Spleen (tissue), 11 donors: ENCODE data around the gene CIDEA. TPM values are rescaled to one million over a fixed set of nuclear protein-coding genes. Genes with fewer than 3 reads are reported as not detected.

ENCODE experiments used
- DNase-seq: peaks from one replicate; pipeline ENCODE4 v3.0.0-alpha.2; 2020
- H3K27ac ChIP-seq, 8 donors: fragments of 200-600 bp; sonication (generic) in 7 of 8; 1 replicate in 4 of 8; 2 replicates in 4 of 8; pipeline versions ENCODE4 v1.5.0 to v1.8.0; 2016 to 2021; ENCODE audit warnings: inconsistent platforms in 4 of 8, mild to moderate bottlenecking in 4 of 8, moderate library complexity in 1 of 8
- H3K27me3 ChIP-seq, 7 donors: fragments of 200-600 bp; sonication (generic) in 6 of 7; replicated peaks in 1 of 7; 1 replicate in 4 of 7; 2 replicates in 3 of 7; pipeline versions ENCODE4 v1.5.0 to v1.8.0; 2016 to 2021; ENCODE audit warnings: inconsistent platforms in 3 of 7, mild to moderate bottlenecking in 1 of 7
- H3K36me3 ChIP-seq, 6 donors: fragments of 200-600 bp; sonication (generic) in 5 of 6; 1 replicate in 4 of 6; 2 replicates in 2 of 6; pipeline versions ENCODE4 v1.5.0 to v1.8.0; 2016 to 2021; ENCODE audit warnings: inconsistent platforms in 2 of 6
- H3K4me1 ChIP-seq, 6 donors: fragments of 200-600 bp; sonication (generic) in 5 of 6; 1 replicate in 3 of 6; 2 replicates in 3 of 6; pipeline versions ENCODE4 v1.5.0 to v1.8.0; 2016 to 2021; ENCODE audit warnings: inconsistent platforms in 3 of 6
- H3K4me3 ChIP-seq, 8 donors: fragments of 200-600 bp; sonication (generic) in 7 of 8; 1 replicate in 4 of 8; 2 replicates in 4 of 8; pipeline versions ENCODE4 v1.5.0 to v1.8.0; 2016 to 2021; ENCODE audit warnings: inconsistent platforms in 4 of 8, mild to moderate bottlenecking in 4 of 8, moderate library complexity in 2 of 8
- H3K9me3 ChIP-seq, 8 donors: fragments of 200-600 bp; sonication (generic) in 7 of 8; 1 replicate in 4 of 8; 2 replicates in 4 of 8; pipeline versions ENCODE4 v1.5.0 to v1.8.0; 2016 to 2021; ENCODE audit warnings: inconsistent platforms in 4 of 8
- CTCF ChIP-seq, 11 experiments: fragments of 200-600 bp in 7 of 11; fragments of 450-650 bp in 4 of 11; sonication (generic) in 4 of 11; IDR thresholded peaks in 8 of 11; conservative IDR thresholded peaks in 3 of 11; 1 replicate in 7 of 11; 2 replicates in 4 of 11; pipeline versions ENCODE4 v1.4.0 to v1.8.0; 2016 to 2021; ENCODE audit warnings: antibody characterized with exemption in 11 of 11, inconsistent platforms in 4 of 11, mild to moderate bottlenecking in 1 of 11
- POLR2A ChIP-seq, 3 donors: fragments of 450-650 bp; IDR thresholded peaks; one replicate each; pipeline ENCODE4 v1.5.1; 2017; ENCODE audit warnings: antibody characterized with exemption in 3 of 3, mild to moderate bottlenecking in 1 of 3
- POLR2AphosphoS5 ChIP-seq, 3 donors: sonication (generic); formaldehyde crosslinking; IDR thresholded peaks; one replicate each; pipeline ENCODE4 v1.5.1; 2017; ENCODE audit warnings: antibody characterized with exemption in 3 of 3
- WGBS, 5 donors: extraction: QIAGEN DNeasy Blood & Tissue Kit in 3 of 5; methylation state at CpG; one replicate each; pipeline versions ENCODE4 v1.1.5 to v1.1.7; 2013 to 2018; 5-methylcytosine and 5-hydroxymethylcytosine counted together
- intact Hi-C: fragments of 100-400 bp; cut with DNase I; formaldehyde crosslinking; loops from one replicate; pipeline ENCODE4 v1.15.0; 2023; ENCODE audit warnings: low total_unique reads
- polyA plus RNA-seq, 3 donors: library from polyadenylated mRNA; stranded (reverse); fragments of 200-250 nt; gene quantifications; one replicate each; pipeline ENCODE4 v1.2.1, GENCODE V29; 2013
- total RNA-seq, 7 donors: library from RNA; depleted of rRNA in 3 of 7; stranded (reverse); fragments of >200 nt in 3 of 7; fragmentation: NEBNext Ultra II Directional in 4 of 7; extraction: Animal tissue kit (Norgen Biotek cat#: 25700) in 4 of 7; gene quantifications; one replicate each; pipeline versions ENCODE4 v1.1.0 to v1.2.1, GENCODE V29; 2016 to 2021
- donor health status: healthy with polysubstance abuse.
- donor health status: DM: no; HTN: no; CAD: no; lungs with moderate emphysema.
- donor health status: DM: no; HTN: no; CAD: no.
- donor health status: Bipolar disorder and iron deficiency.
- donor health status: healthy.
- donor health status: DM: no; HTN: no; CAD: no.
- donor health status: DM: yes; HTN: yes; CAD: no.

Gene CIDEA
- total and polyA plus RNA-seq, 10 donors = not detected

- Histone ChIP-seq H3K27ac (peak overlapping the region in 2 of 8 donors; percentile 3 to 40), H3K27me3 (peaks cover 0 to 42% (median 0%) of the 10 kb centered on the region in 7 donors), H3K9me3 (no peaks in the 10 kb centered on the region), H3K36me3 (no peaks in the 10 kb centered on the region), H3K4me3 (peak overlapping the region in 7 of 8 donors; percentile 15 to 67 (median 36)), H3K4me1 (peaks cover 0 to 16% (median 9%) of the 10 kb centered on the region in 6 donors)
- intact Hi-C loops = no loop called here
- 20 to 27% (median 22%) methylated on average over 38 to 51 of the region's 51 CpGs for WGBS, 5 donors
- no peak for DNase-seq
- no peak for TF ChIP-seq POLR2A (IDR thresholded peaks at IDR 0.05)
- TF ChIP-seq POLR2AphosphoS5 (IDR thresholded peaks at IDR 0.05) = peak in 2 of 3 donors; percentile 30 to 44
- peak in 10 of 11 experiments; percentile 13 to 69 (median 53) for TF ChIP-seq CTCF (IDR thresholded peaks at IDR 0.05 in 8 of 11, conservative IDR thresholded peaks at IDR 0.05 in 3 of 11)
Observed at GRCh38 chr18:12271376-12272235, 17.4 kb downstream of the CIDEA start.

- 88 to 98% (median 96%) methylated on average over 4 of the region's 4 CpGs for WGBS, 5 donors
Observed at GRCh38 chr18:12274793-12275192, 20.6 kb downstream of the CIDEA start.

DNA sequence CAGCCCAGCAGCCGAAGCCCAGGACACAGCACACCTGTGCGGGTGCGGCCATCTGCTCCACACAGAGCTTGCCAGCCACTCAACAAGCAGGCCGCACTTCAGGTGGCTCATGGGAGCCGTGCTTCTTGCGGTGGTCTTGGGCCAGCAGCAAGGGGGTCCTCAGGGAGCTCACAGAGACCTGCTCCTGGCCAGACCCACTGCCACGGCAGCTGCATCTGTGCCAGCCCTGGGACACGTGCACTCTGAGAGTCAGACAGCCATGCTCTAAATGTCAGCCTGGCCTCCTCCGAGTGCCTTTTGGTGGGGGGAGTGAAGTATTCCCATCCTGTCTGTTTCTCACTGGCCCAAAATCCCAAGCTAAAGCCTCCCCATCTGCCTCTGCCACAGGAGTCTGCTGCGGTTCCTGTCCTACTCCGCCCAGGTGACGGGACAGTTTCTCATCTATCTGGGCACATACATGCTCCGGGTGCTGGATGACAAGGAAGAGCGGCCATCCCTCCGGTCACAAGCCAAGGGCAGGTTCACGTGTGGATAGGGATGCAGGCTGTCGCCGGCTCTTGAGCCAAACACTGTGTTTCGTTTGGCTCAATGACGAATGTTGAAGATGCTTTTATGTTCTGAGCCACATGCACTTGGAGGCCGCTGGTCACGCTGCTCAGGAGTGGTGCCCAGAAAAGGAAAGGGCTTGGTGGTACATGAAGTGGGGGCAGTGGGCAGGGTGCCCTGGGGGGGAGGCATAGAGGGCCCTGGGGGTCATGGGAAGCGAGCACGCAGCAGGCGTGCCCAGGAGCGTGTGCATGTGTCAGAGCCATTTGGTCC lies 22.8 kb downstream of the CIDEA start:
- H3K9me3 ChIP-seq = no peaks in the 10 kb centered on the region
- H3K4me3 ChIP-seq = no peak overlapping the region
- peaks cover 0 to 19% (median 11%) of the 10 kb centered on the region in 6 donors for H3K4me1 ChIP-seq
- intact Hi-C loops = no loop called here
- no peak overlapping the region for H3K27ac ChIP-seq
- H3K36me3 ChIP-seq = no peaks in the 10 kb centered on the region
- DNase-seq = no peak
- WGBS, 5 donors = 90 to 92% (median 90%) methylated on average over 20 to 26 of the region's 26 CpGs
- TF ChIP-seq POLR2AphosphoS5 (IDR thresholded peaks at IDR 0.05) (no peak), CTCF (IDR thresholded peaks at IDR 0.05 in 8 of 11, conservative IDR thresholded peaks at IDR 0.05 in 3 of 11) (no peak), POLR2A (IDR thresholded peaks at IDR 0.05) (no peak)
- H3K27me3 ChIP-seq = peaks cover 0 to 36% (median 0%) of the 10 kb centered on the region in 7 donors

More at GRCh38 chr18:12274793-12275192, 20.6 kb downstream of the CIDEA start:
- Histone ChIP-seq H3K4me3 (no peak overlapping the region), H3K27ac (no peak overlapping the region), H3K4me1 (peaks cover 0 to 25% (median 15%) of the 10 kb centered on the region in 6 donors), H3K27me3 (peaks cover 0 to 44% (median 0%) of the 10 kb centered on the region in 7 donors), H3K9me3 (no peaks in the 10 kb centered on the region), H3K36me3 (no peaks in the 10 kb centered on the region)
- TF ChIP-seq POLR2A (IDR thresholded peaks at IDR 0.05) = no peak
- no peak for TF ChIP-seq POLR2AphosphoS5 (IDR thresholded peaks at IDR 0.05)
- no peak for TF ChIP-seq CTCF (IDR thresholded peaks at IDR 0.05 in 8 of 11, conservative IDR thresholded peaks at IDR 0.05 in 3 of 11)
- no peak for DNase-seq
- intact Hi-C loops = no loop called here
